KBM-7 (cell line): Measurements from ENCODE around the gene KMT2C.
"Not testable (repeated sequence)": the region's sequence is repeated elsewhere in the genome, so short reads cannot be mapped to it uniquely, and the experiment has no call there.

ENCODE experiments used
- DNase-seq: peaks from one replicate; pipeline ENCODE4 v3.0.0-alpha.2; 2015
- in situ Hi-C: fragments of 300-500 bp; cut with MboI; formaldehyde crosslinking; loops from 2 replicates; pipeline ENCODE4 v1.14.3; 2020; ENCODE audit warnings: low sequenced_read_pairs, low pct_unique_long_range_greater_than_20kb, mixed read lengths

Gene KMT2C

DNA sequence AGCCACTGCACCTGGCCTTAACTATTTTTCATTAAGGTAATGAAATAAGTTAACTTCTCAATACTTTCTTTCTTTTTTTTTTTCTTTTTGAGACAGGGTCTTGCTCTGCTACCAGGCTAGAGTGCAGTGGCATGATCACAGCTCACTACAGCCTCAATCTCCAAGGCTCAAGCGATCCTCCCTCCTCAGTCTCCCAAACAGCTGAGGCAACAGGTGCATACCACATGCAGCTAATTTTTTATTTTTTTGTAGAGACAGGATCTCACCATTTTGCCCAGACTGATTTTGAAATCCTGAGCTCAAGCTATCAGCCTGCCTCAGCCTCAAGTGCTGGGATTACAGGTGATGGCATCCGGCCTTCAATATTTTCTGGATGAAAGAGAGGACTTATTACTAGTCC lies 21.0 kb downstream of the KMT2C start:
- in situ Hi-C loops = no loop called here
- no peak for DNase-seq

DNA sequence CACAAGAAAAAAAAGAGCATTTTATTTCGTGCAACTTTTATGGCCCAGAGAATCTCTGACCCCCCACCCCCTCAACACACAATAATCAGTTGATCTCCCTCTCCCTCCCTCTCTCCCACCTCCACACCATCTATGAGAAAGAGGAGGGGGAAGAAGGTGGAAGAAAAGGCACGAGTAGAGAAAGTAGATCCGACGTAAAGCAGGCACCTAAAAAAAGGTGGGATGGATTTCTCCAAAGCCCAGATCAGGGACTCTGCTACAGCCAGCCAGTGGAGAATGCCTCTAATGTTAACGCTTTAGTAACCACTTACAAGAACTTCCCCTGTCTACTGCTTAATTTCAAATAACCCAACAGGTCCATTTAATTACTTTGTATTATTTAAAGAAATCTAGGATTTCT lies 24.4 kb downstream of the KMT2C start:
- no peak for DNase-seq
- in situ Hi-C loops = no loop called here

DNA sequence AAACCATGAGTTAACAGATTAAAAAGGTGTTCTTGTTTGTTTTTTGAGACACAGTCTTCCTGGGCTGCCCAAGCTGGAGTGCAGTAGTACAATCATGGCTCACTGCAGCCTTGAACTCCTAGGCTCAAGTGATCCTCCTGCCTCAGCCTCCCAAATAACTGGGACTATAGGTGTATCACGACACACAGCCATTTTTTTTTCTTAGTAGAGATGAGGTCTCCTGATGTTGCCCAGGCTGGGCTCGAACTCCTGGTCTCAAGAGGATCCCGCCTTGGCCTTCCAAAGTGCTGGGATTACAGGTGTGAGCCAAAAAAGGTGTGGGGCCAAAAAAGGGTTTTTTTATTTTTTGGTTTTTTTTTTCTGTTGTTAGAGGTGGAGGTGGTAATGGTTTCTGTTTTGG lies 29.3 kb downstream of the KMT2C start:
- DNase-seq = no peak
- in situ Hi-C loops = no loop called here

DNA sequence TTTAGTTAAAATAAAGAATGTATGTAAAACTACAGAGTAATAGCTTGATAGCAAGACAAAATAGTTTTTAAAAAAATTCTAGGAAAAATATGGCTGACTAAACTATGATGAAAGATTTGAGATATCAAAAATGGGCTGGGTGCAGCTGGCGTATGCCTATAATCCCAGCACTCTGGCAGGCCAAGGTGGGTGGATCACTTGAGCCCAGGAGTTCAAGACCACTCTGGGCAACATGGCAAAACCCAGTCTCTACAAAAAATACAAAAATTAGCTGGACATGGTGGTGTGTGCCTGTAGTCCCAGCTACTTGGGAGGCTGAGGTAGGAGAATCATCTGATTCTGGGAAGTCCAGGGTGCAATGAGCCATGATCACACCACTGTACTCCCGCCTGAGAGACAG lies 29.8 kb downstream of the KMT2C start:
- DNase-seq, in situ Hi-C loops: not testable (repeated sequence)

DNA sequence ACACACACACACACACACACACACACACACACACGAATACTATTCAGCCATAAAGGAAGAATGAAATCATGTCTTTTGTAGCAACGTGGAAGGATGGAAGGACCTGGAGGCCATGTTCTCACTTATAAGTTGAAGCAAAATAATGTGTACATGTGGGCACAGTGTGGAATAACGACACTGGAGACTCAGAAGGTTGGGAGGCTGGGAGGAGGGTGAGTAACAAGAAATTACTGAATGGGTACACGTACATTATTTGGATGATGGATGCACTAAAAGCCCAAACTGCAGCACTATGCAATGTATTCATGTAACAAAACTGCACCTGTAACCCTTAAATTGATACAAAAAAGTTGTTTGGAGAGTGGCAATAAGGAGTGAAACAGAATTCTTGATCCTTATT lies 32.1 kb downstream of the KMT2C start:
- in situ Hi-C loops = no loop called here
- no peak for DNase-seq

DNA sequence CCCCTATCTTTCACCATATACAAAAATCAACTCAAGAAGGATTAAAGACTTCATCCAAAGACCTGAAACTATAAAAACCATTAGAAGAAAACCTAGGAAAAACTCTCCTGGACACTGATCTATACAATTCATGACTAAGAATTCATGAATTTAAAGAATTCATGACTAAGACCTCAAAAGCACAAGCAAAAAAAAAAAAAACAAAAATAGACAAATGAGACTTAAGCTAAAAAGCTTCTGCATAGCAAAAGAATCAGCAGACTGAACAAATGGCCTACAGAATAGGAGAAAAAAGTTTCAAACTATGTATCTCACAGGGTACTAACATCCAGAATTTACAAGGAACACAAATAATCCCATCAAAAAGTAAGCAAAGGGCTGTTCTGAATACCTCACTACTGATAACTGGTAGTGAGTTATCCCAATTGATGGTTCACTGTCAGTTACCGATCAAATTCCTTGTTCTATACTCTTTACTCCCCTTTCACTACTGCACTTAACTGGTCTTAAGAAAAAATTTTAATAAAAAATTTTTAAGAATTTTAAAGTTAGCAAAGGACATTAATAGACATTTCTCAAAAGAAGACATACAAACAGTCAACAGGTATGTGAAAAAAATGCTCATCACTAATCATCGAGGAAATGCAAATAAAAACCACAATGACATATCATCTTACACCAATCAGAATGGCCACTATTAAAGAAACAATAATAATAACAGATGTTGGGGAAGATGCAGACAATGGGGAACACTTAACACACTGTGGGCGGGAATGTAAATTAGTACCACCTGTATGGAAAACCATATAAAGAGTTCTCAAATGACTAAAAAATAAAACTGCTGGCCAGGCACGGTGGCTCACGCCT lies 33.2 kb downstream of the KMT2C start:
- in situ Hi-C loops = no loop called here

DNA sequence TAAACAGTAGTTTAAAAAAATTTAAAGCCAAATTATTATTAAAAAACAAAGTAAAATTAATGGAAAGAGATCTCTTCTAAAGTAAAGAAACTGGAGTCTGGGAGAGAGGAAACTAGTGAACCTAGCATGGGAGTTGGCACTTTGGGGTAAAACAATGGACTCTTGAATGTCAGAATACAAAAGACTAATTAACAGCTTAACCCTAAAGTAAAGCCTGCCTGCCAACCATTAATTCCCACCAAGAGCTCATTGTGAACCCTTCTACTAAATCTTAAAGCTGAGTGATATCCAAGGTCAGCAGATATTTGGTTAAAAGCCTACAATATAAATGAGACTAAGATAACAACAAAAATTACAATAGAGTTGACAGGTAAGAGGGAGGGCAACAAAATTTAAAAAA lies 36.5 kb downstream of the KMT2C start:
- in situ Hi-C loops = no loop called here
- DNase-seq = no peak

More for the DNA sequence above, 33.2 kb downstream of the KMT2C start:
- no peak for DNase-seq

DNA sequence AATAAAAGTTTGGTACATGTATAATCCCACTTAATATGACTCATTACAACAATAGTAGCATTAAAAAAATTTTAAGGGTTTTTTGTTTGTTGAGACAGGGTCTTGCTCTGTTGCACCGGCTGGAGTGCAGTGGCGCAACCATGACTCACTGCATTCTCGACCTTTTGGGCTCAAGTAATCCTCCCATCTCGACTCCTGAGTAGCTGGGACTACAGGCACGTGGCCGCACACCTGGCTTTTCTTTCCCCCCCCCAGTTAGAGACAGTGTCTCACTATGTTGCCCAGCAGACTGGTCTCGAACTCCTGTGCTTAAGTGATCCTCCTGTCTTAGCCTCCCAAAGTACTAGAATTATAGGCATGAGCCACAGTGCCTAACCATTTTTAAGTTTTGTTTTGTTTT lies 40.7 kb downstream of the KMT2C start:
- DNase-seq = no peak
- in situ Hi-C loops = no loop called here

DNA sequence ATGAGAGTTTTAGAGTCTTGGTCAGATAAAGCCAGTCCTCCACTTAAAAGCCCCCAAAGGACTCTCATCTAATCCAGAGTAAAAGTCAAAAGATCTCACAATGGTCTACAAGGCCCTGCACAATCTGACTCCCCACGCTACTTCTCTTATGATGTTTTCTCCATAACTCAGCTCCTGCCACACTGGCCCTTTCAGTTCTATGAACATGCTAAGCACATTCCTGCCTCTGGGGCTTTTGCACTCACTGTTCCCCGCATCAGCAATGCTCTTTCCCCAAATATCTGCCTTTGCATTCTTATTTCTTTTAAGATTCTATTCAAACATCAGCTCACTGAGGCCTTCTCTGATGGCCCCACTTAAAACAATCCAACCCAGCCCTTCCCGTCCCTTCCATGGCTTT lies 41.6 kb downstream of the KMT2C start:
- in situ Hi-C loops, DNase-seq: not testable (repeated sequence)

DNA sequence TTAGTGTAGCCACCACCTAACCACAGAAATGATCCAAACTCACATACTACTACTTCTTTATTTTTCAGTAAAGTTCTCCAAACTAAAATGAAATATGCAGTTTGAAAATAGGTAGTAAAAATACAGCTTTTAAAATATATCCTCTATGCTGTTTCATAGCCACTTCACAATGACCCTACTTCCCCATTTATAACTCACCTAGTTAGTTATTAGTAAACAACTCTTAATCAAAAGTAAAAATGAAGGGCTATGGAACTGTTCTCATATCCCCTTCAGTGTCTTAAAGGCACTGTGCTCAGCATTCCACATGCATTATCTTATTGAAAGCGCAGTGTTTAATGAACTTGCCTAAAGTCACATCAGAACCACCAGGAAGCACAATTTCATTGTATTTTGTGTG lies 43.5 kb downstream of the KMT2C start:
- in situ Hi-C loops = no loop called here
- DNase-seq = no peak

DNA sequence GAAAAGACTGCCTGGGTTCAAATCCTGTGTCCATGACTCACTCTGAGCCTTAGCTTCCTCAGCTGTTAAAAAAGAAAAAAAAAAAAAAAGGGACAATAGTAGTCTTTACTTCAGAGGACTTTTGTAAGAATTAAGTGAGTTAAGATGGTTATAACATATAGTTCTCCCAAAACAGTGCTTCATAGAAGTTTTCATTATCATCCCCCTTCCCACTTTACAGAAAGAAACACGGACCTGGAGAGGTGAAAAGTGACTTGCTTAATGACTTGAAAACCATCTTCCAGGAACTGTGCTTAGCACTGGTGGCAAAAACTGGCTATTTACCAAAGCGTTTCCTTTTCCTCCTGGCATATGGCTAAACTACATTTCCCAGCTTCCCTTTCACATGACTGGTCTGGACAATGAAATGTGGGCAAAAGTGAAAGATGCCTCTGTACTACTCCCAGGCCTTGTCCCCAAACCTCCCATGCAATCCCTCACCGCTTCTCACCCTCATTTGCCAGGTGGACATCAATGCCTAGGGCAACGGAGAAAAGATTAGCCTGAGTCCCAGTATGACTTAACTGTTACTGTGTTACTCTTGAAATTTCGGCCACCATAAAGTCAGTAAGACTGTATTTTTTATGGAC lies 49.6 kb downstream of the KMT2C start:
- DNase-seq, in situ Hi-C loops: not testable (repeated sequence)

DNA sequence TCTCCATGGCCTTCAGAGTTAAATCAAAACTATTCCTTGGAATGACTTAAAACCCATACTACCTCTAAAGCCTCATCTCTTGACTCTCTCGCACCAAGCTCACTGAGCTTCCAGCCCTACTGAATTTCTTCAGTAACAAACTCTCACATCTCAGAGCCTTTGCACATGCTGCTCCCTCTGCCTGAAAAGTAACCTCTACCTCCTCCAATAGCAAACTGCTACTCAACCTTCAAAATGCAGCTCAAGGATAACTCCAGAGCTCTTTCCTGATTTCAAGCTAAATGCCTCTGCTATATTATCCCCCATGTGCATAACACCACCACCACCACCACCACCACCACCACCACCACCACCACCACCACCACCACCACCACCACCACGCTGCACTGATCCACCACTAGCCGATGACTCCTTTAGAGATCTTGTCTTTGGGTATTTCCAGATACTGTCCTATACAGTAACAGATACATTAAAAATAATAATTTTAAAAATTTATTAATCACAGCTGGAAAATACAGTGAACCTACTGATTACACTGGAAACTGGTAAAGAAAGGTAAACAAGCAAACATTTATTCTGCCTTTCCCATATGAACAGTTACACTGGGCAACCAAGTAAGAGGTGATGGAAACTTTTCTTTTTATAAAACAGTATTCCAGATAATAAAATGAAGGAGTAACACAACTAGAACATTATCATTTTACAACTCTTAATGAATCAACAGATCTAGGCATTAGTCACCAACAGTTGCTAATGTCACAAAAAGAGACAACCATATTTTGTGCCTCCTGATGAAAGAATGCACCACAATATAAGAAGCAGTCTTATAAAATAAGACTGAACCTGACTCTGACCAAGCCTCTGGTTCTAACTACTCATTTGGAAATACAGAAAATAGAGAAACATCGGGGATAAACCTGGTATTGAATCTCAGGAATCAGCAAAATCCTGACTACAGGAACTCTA lies 51.3 kb downstream of the KMT2C start:
- in situ Hi-C loops, DNase-seq: not testable (repeated sequence)

DNA sequence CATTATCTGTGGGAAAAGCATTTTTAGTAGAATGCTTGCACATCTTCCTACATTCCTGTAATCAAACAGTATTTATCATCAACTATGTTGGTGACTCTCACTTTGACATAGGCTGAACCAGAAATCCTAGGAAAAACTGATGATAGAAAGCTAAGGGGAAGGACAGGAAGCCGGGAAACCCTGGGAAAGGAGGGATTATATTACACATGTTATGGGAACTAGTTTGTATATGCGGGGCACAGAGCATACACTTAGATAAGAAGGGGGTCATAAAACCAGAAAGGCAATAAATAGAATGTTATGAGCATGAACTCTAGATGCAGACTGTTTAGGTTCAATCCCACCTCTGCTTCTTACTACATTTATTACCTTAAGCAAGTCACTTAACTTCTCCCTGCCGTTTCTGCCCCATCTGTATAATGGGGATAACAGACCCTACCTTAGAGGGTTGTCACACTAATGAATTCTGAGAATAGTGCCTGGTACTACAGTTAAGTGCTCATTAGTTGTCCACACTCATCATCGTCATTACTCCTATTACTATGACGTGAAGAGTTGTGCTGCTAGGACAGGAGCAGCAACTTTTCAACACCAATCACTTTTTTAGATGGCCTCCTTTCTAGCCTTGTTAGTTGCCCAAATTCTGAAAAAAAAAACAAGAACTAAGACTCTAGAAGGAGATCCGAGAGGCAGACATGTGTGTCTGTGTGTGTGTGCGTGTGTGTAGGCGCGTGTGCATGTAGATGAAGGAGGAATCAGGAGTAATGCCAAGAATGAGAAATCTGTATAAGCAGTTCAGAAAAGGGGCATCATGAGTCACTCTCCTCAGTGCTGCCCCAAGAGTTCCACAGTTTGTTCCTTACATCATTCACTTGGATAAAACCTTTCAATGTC lies 52.2 kb downstream of the KMT2C start:
- no peak for DNase-seq
- in situ Hi-C loops = no loop called here

DNA sequence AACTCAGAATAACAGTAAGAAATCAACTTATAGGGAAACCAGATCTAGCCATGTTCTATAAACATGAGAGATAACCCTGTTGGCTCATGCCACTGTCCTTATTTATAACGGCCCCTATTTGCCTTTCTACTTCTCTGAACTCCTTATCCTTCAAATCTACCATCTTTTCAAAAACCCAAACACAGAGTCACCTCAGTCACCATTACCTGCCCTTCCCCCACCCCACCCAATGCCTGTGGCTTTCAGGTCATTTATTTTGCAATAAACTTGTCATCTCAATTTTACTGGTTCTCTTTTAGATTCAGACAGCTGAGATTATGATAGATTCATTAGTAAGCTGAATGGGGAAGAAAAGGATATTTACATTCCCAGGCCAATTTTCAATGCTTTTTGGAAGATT lies 53.6 kb downstream of the KMT2C start:
- DNase-seq = no peak
- in situ Hi-C loops = no loop called here

DNA sequence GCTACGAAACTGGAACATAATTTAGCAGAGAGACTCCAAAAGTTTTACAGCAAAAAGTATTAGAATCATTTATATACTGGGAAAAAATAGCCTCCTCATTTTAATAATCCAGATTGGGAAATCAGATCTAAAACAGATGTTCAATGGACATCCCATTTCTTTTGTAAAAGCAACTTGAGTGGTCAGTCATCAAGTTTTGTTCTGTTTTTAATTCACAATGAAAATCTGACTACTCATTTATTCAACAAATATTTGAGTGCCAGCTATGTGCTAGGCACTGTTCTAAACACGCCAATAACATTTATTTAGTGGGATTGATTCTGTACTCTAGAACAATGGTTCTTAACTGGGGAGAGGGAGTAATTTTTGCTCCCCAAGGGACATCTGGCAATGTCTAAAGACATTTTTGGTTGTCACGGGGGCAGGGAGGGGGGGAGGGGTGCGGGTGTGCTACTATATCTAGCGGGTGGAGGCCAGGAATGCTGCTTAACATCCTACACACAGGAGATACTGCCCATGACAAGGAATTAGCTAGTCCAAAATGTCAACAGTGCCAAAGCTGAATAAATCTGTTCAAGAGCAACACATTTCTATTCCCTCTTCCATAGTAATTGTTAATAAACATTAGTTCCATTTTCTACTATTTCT lies 54.7 kb downstream of the KMT2C start:
- DNase-seq, in situ Hi-C loops: not testable (repeated sequence)

DNA sequence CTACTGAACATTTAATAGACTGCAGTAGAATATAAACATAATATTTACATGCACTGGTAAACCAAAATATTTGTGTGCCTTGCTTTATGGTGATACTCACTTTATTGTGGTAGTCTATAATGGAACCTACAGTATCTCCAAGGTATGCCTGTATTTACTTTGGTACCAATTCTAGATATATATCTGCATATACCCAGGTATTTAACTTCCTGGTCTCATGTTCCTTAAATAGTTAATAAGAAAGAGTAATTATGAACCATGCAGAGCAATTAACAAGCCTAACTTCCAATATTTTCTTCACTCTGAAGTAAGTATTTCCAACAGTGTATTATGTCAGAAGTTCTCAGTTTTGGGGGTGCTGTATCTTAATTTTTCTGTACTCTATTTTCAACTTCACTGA lies 57.3 kb downstream of the KMT2C start:
- not testable (repeated sequence) for DNase-seq

DNA sequence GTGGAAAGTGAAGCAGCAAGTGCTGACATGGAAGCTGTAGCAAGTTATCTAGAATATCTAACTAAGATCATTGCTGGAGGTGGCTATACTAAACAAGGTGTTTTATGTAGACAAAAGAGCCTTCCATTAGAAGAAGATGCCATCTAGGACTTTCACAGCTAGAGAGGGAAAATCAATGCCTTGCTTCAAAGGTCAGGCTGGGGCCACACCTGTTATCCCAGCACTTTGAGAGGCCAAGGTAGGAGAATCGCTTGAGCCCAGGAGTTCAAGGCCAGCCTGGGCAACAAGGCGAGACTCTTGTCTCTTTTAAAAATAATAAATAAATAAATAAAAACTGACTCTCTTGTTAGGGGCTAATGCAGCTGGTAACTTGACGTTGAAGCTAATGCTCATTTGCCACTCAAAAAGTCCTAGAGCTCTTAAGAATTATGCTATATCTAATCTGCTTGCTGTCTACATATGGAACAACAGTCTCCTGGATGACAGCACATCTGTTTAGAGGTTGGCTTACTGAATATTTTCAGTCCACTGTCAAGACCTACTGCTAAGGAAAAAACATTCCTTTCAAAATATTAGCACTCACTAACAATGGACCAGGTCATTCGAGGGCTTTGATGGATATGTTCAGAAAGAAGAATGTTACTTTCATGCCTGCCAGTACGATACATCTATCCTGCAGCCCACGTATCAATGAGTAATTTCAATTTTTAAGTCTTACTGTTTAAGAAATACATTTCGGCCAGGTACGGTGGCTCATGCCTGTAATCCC lies 58.9 kb downstream of the KMT2C start:
- DNase-seq, in situ Hi-C loops: not testable (repeated sequence)

More for the DNA sequence above, 57.3 kb downstream of the KMT2C start:
- in situ Hi-C loops = not testable (repeated sequence)
